Upper lobe of right lung (tissue), 1 donor: Measurements from ENCODE around the gene ZNF691. TPM values are rescaled to one million over a fixed set of nuclear protein-coding genes. Genes with fewer than 3 reads are reported as not detected.
"Not testable (repeated sequence)": the region's sequence is repeated elsewhere in the genome, so short reads cannot be mapped to it uniquely, and the experiment has no call there.

Experiments used
- ATAC-seq: fragments of 200-7000 bp; cut with Tn5 transposase; one replicate; pipeline ENCODE4 v1.9.1; 2020; ENCODE audit warnings: mild to moderate bottlenecking, moderate library complexity
- DNase-seq: peaks from one replicate; pipeline ENCODE4 v3.0.0-alpha.2; 2020
- H3K27ac ChIP-seq: fragments of 200-600 bp; one replicate; pipeline ENCODE4 v1.8.0; 2022
- H3K27me3 ChIP-seq: fragments of 200-600 bp; one replicate; pipeline ENCODE4 v1.8.0; 2022; ENCODE audit warnings: mild to moderate bottlenecking
- H3K36me3 ChIP-seq: fragments of 200-600 bp; one replicate; pipeline ENCODE4 v1.8.0; 2022
- H3K4me1 ChIP-seq: fragments of 200-600 bp; one replicate; pipeline ENCODE4 v1.8.0; 2022
- H3K4me3 ChIP-seq: fragments of 200-600 bp; one replicate; pipeline ENCODE4 v1.8.0; 2022; ENCODE audit warnings: mild to moderate bottlenecking
- H3K9me3 ChIP-seq: fragments of 200-600 bp; one replicate; pipeline ENCODE4 v1.8.0; 2022
- CTCF ChIP-seq: fragments of 200-600 bp; IDR thresholded peaks from one replicate; pipeline ENCODE4 v1.8.0; 2022; ENCODE audit warnings: antibody characterized with exemption
- intact Hi-C: fragments of 100-400 bp; cut with DNase I; formaldehyde crosslinking; loops from one replicate; pipeline ENCODE4 v1.11.0; 2022
- total RNA-seq: library from RNA; stranded (reverse); fragmentation: NEBNext Ultra II Directional; extraction: Animal tissue kit (Norgen Biotek cat#: 25700); gene quantifications from one replicate; pipeline ENCODE4 v1.2.1, GENCODE V29; 2021
- donor health status: DM: no; HTN: yes; CAD: no; lungs with severe emphysema.

Gene ZNF691
- total RNA-seq, 1 donor from 2014 or later, result 8.2 TPM

- ATAC-seq (no peak), DNase-seq (no peak)
- Histone ChIP-seq H3K9me3 (no peaks in the 10 kb centered on the region), H3K4me1 (peaks cover 3% of the 10 kb centered on the region), H3K27me3 (no peaks in the 10 kb centered on the region), H3K27ac (no peak overlapping the region), H3K4me3 (no peak overlapping the region), H3K36me3 (peaks cover 21% of the 10 kb centered on the region)
- intact Hi-C loops, result no loop called here
- TF ChIP-seq CTCF, result no peak
These were observed 6.2 kb downstream of the ZNF691 start for GRCh38 chr1:42852608-42852980.

- Histone ChIP-seq H3K27ac (no peak overlapping the region), H3K36me3 (peaks cover 21% of the 10 kb centered on the region), H3K9me3 (no peaks in the 10 kb centered on the region), H3K4me3 (no peak overlapping the region), H3K27me3 (no peaks in the 10 kb centered on the region), H3K4me1 (no peaks in the 10 kb centered on the region)
- DNase-seq (no peak), ATAC-seq (no peak)
- intact Hi-C loops, result no loop called here
- no peak for TF ChIP-seq CTCF
These were observed 6.9 kb downstream of the ZNF691 start for GRCh38 chr1:42853116-42853884.

- intact Hi-C loops, H3K9me3 ChIP-seq: not testable (repeated sequence)
These were observed 10.1 kb downstream of the ZNF691 start for GRCh38 chr1:42856554-42856953.

GRCh38 chr1:42859366-42859765 is 13.0 kb downstream of the ZNF691 start:
- intact Hi-C loops, H3K4me3 ChIP-seq, H3K36me3 ChIP-seq: not testable (repeated sequence)

More at GRCh38 chr1:42856554-42856953, 10.1 kb downstream of the ZNF691 start:
- not testable (repeated sequence) for H3K4me1 ChIP-seq, H3K27me3 ChIP-seq, DNase-seq, H3K4me3 ChIP-seq, H3K36me3 ChIP-seq, ATAC-seq, H3K27ac ChIP-seq

GRCh38 chr1:42860339-42861013 is 14.1 kb downstream of the ZNF691 start:
- Histone ChIP-seq H3K9me3 (no peaks in the 10 kb centered on the region), H3K27me3 (peaks cover 3% of the 10 kb centered on the region), H3K4me3 (no peak overlapping the region), H3K36me3 (no peaks in the 10 kb centered on the region), H3K4me1 (no peaks in the 10 kb centered on the region), H3K27ac (no peak overlapping the region)
- DNase-seq, result no peak
- TF ChIP-seq CTCF, result no peak
- intact Hi-C loops, result no loop called here
- ATAC-seq, result no peak

More at GRCh38 chr1:42859366-42859765, 13.0 kb downstream of the ZNF691 start:
- not testable (repeated sequence) for H3K27ac ChIP-seq, H3K4me1 ChIP-seq, ATAC-seq, H3K9me3 ChIP-seq, DNase-seq, H3K27me3 ChIP-seq

- peaks cover 3% of the 10 kb centered on the region for H3K27me3 ChIP-seq
- H3K27ac ChIP-seq, result no peak overlapping the region
- no peaks in the 10 kb centered on the region for H3K4me1 ChIP-seq
- no peak for ATAC-seq
- H3K4me3 ChIP-seq, result no peak overlapping the region
- TF ChIP-seq CTCF, result no peak
- no peaks in the 10 kb centered on the region for H3K36me3 ChIP-seq
- H3K9me3 ChIP-seq, result no peaks in the 10 kb centered on the region
- intact Hi-C loops, result no loop called here
- no peak for DNase-seq
These were observed 14.6 kb downstream of the ZNF691 start for GRCh38 chr1:42861014-42861399.
